SK-N-SH treated with all-trans-retinoic acid at 6 μM for 48 hours (cell line): ENCODE data around the gene THAP11.

ENCODE experiments used
- ATAC-seq: fragments of 200-7000 bp; cut with Tn5 transposase; 3 replicates; pipeline ENCODE4 v1.9.1; 2020; ENCODE audit warnings: mild to moderate bottlenecking, moderate library complexity
- ARNTL ChIP-seq: fragments of 450-650 bp; formaldehyde crosslinking; IDR thresholded peaks from 2 replicates; pipeline ENCODE4 v1.5.0; 2020; ENCODE audit warnings: low read depth, mild to moderate bottlenecking, moderate library complexity, borderline replicate concordance
- CSDC2 ChIP-seq: fragments of 250-450 bp; sonication (Bioruptor Pico); IDR thresholded peaks from 2 replicates; pipeline ENCODE4 v1.5.0; 2020; ENCODE audit warnings: mild to moderate bottlenecking, moderate library complexity
- ESRRG ChIP-seq: fragments of 250-450 bp; sonication (Bioruptor Pico); IDR thresholded peaks from 2 replicates; pipeline ENCODE4 v1.6.1; 2021; ENCODE audit warnings: mild to moderate bottlenecking
- GLIS3 ChIP-seq: fragments of 250-450 bp; sonication (Bioruptor Pico); IDR thresholded peaks from 2 replicates; pipeline ENCODE4 v1.5.0; 2020; ENCODE audit warnings: mild to moderate bottlenecking, moderate library complexity
- ISL1 ChIP-seq: fragments of 250-450 bp; sonication (Bioruptor Pico); IDR thresholded peaks from 2 replicates; pipeline ENCODE4 v2.1.2; 2022; ENCODE audit warnings: mild to moderate bottlenecking, moderate library complexity
- PPARA ChIP-seq: fragments of 250-450 bp; sonication (Bioruptor Pico); IDR thresholded peaks from 2 replicates; pipeline ENCODE4 v1.5.0; 2020; ENCODE audit warnings: mild to moderate bottlenecking, borderline replicate concordance
- RARB ChIP-seq: fragments of 250-450 bp; sonication (Bioruptor Pico); IDR thresholded peaks from 2 replicates; pipeline ENCODE4 v1.8.0; 2021; ENCODE audit warnings: mild to moderate bottlenecking, moderate library complexity
- SNAI2 ChIP-seq: fragments of 250-450 bp; sonication (Bioruptor Pico); IDR thresholded peaks from 2 replicates; pipeline ENCODE4 v1.5.0; 2020; ENCODE audit warnings: mild to moderate bottlenecking, moderate library complexity
- TCF4 ChIP-seq: fragments of 250-450 bp; sonication (Bioruptor Pico); IDR thresholded peaks from 2 replicates; pipeline ENCODE4 v1.8.0; 2021; ENCODE audit warnings: mild to moderate bottlenecking, moderate library complexity, borderline replicate concordance
- TOX ChIP-seq: fragments of 250-450 bp; sonication (Bioruptor Pico); IDR thresholded peaks from 2 replicates; pipeline ENCODE4 v1.8.0; 2021; ENCODE audit warnings: mild to moderate bottlenecking, moderate library complexity, borderline replicate concordance
- ZC3H10 ChIP-seq: fragments of 250-450 bp; sonication (Bioruptor Pico); IDR thresholded peaks from 2 replicates; pipeline ENCODE4 v1.5.1; 2021; ENCODE audit warnings: mild to moderate bottlenecking, moderate library complexity
- ZFP3 ChIP-seq: fragments of 250-450 bp; sonication (Bioruptor Pico); IDR thresholded peaks from 2 replicates; pipeline ENCODE4 v1.5.0; 2020; ENCODE audit warnings: mild to moderate bottlenecking, moderate library complexity
- ZFP30 ChIP-seq: fragments of 450-650 bp; formaldehyde crosslinking; IDR thresholded peaks from 2 replicates; pipeline ENCODE4 v1.5.0; 2022; ENCODE audit warnings: mild to moderate bottlenecking, moderate library complexity
- ZNF70 ChIP-seq: fragments of 450-650 bp; formaldehyde crosslinking; IDR thresholded peaks from 2 replicates; pipeline ENCODE4 v1.5.0; 2020; ENCODE audit warnings: mild to moderate bottlenecking, moderate library complexity
- ZNF8 ChIP-seq: fragments of 450-650 bp; formaldehyde crosslinking; IDR thresholded peaks from 2 replicates; pipeline ENCODE4 v1.5.0; 2020; ENCODE audit warnings: mild to moderate bottlenecking, moderate library complexity
- TF ChIP-seq, protein P1 (sequence below): fragments of 250-450 bp; sonication (Bioruptor Pico); IDR thresholded peaks from 2 replicates; pipeline ENCODE4 v1.8.0; 2020; ENCODE audit warnings: mild to moderate bottlenecking, moderate library complexity, borderline replicate concordance
- TF ChIP-seq, protein P2 (sequence below): fragments of 250-450 bp; sonication (Bioruptor Pico); IDR thresholded peaks from 2 replicates; pipeline ENCODE4 v1.5.1; 2021; ENCODE audit warnings: mild to moderate bottlenecking, moderate library complexity
- TF ChIP-seq, protein P3 (sequence below): fragments of 250-450 bp; sonication (Bioruptor Pico); IDR thresholded peaks from 2 replicates; pipeline ENCODE4 v1.8.0; 2021; ENCODE audit warnings: low read depth, mild to moderate bottlenecking, moderate library complexity, borderline replicate concordance
- TF ChIP-seq, protein P4 (sequence below): fragments of 250-450 bp; sonication (Bioruptor Pico); IDR thresholded peaks from 2 replicates; pipeline ENCODE4 v1.5.1; 2020; ENCODE audit warnings: low read depth, mild to moderate bottlenecking, moderate library complexity
- TF ChIP-seq, protein P5 (sequence below): fragments of 250-450 bp; sonication (Bioruptor Pico); IDR thresholded peaks from 2 replicates; pipeline ENCODE4 v1.5.0; 2020; ENCODE audit warnings: mild to moderate bottlenecking, moderate library complexity

The THAP11 gene

DNA sequence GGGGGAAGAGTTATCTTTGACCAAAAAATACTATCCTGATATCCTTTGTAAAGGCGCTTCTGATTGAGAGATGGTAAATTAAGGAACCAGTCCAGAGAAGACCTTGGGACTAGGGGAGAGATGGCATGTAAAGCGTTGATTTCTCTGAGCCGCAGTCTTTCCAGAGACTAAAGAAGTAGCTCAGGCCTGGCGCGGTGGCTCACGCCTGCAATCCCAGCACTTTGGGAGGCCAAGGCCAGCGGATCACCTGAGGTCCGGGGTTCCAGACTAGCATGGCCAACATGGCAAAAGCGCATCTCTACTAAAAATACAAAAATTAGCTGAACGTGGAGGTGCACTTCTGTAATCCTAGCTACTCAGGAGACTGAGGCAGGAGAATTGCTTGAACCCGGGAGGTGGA, 6.0 kb downstream of the THAP11 start:
- TF ChIP-seq, protein P1, sequence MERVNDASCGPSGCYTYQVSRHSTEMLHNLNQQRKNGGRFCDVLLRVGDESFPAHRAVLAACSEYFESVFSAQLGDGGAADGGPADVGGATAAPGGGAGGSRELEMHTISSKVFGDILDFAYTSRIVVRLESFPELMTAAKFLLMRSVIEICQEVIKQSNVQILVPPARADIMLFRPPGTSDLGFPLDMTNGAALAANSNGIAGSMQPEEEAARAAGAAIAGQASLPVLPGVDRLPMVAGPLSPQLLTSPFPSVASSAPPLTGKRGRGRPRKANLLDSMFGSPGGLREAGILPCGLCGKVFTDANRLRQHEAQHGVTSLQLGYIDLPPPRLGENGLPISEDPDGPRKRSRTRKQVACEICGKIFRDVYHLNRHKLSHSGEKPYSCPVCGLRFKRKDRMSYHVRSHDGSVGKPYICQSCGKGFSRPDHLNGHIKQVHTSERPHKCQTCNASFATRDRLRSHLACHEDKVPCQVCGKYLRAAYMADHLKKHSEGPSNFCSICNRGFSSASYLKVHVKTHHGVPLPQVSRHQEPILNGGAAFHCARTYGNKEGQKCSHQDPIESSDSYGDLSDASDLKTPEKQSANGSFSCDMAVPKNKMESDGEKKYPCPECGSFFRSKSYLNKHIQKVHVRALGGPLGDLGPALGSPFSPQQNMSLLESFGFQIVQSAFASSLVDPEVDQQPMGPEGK, result no peak
- TF ChIP-seq CSDC2 (CRISPR knock-in tag) (no peak), ARNTL (CRISPR knock-in tag) (no peak), PPARA (CRISPR knock-in tag) (no peak), TOX (CRISPR knock-in tag) (no peak), ZC3H10 (CRISPR knock-in tag) (no peak), GLIS3 (CRISPR knock-in tag) (no peak), TCF4 (CRISPR knock-in tag) (no peak), ZFP3 (CRISPR knock-in tag) (no peak), SNAI2 (CRISPR knock-in tag) (no peak), ZFP30 (no peak), ZNF8 (CRISPR knock-in tag) (no peak), ESRRG (CRISPR knock-in tag) (no peak), ISL1 (CRISPR knock-in tag) (no peak), ZNF70 (CRISPR knock-in tag) (no peak)
- TF ChIP-seq, protein P2, sequence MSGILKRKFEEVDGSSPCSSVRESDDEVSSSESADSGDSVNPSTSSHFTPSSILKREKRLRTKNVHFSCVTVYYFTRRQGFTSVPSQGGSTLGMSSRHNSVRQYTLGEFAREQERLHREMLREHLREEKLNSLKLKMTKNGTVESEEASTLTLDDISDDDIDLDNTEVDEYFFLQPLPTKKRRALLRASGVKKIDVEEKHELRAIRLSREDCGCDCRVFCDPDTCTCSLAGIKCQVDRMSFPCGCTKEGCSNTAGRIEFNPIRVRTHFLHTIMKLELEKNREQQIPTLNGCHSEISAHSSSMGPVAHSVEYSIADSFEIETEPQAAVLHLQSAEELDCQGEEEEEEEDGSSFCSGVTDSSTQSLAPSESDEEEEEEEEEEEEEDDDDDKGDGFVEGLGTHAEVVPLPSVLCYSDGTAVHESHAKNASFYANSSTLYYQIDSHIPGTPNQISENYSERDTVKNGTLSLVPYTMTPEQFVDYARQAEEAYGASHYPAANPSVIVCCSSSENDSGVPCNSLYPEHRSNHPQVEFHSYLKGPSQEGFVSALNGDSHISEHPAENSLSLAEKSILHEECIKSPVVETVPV (CRISPR knock-in tag), result no peak
- TF ChIP-seq, protein P3, sequence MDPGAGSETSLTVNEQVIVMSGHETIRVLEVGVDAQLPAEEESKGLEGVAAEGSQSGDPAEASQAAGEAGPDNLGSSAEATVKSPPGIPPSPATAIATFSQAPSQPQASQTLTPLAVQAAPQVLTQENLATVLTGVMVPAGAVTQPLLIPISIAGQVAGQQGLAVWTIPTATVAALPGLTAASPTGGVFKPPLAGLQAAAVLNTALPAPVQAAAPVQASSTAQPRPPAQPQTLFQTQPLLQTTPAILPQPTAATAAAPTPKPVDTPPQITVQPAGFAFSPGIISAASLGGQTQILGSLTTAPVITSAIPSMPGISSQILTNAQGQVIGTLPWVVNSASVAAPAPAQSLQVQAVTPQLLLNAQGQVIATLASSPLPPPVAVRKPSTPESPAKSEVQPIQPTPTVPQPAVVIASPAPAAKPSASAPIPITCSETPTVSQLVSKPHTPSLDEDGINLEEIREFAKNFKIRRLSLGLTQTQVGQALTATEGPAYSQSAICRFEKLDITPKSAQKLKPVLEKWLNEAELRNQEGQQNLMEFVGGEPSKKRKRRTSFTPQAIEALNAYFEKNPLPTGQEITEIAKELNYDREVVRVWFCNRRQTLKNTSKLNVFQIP (CRISPR knock-in tag), result no peak
- ATAC-seq, result no peak

DNA sequence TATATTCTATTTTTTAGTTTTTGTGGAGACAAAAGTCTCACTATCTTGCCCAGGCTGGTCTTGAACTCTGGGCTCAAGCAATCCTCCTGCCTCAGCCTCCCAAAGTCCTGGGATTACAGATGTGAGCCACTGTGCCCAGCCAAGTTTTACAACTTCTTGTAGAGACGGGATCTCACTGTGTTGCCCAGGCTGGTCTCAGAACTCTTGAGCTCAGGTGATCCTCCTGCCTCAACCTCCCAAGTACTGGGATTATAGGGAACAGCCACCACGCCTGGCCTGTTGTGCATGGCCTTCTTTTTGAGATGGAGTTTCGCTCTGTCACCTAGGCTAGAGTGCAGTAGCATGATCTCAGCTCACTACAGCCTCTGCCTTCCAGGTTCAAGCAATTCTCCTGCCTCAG, 11.6 kb downstream of the THAP11 start:
- ATAC-seq, result no peak
- TF ChIP-seq ZC3H10 (CRISPR knock-in tag) (no peak), RARB (CRISPR knock-in tag) (no peak), ZFP3 (CRISPR knock-in tag) (no peak), TCF4 (CRISPR knock-in tag) (no peak), CSDC2 (CRISPR knock-in tag) (no peak)
- TF ChIP-seq, protein P4, sequence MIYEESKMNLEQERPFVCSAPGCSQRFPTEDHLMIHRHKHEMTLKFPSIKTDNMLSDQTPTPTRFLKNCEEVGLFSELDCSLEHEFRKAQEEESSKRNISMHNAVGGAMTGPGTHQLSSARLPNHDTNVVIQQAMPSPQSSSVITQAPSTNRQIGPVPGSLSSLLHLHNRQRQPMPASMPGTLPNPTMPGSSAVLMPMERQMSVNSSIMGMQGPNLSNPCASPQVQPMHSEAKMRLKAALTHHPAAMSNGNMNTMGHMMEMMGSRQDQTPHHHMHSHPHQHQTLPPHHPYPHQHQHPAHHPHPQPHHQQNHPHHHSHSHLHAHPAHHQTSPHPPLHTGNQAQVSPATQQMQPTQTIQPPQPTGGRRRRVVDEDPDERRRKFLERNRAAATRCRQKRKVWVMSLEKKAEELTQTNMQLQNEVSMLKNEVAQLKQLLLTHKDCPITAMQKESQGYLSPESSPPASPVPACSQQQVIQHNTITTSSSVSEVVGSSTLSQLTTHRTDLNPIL (CRISPR knock-in tag), result no peak

DNA sequence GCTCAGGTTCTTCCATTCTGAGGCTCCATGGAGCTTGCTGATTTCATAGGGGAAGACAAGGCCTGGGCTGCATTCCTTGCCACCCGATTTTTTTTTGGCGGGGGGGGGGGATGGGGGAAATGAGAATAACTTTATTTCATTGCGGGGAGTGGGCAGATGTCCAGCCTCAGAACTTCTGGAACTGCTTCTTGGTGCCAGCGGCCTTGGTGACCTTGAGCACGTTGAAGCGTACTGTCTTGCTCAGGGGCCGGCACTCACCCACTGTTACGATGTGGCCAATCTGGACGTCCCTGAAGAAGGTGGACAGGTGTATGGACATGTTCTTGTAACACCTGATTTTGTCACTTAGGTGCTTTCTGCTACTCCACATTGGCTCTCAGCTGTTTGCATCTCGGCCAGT, 13.7 kb downstream of the THAP11 start:
- TF ChIP-seq ZFP3 (CRISPR knock-in tag), result no peak
- TF ChIP-seq, protein P3 (CRISPR knock-in tag), result no peak
- TF ChIP-seq, protein P5, sequence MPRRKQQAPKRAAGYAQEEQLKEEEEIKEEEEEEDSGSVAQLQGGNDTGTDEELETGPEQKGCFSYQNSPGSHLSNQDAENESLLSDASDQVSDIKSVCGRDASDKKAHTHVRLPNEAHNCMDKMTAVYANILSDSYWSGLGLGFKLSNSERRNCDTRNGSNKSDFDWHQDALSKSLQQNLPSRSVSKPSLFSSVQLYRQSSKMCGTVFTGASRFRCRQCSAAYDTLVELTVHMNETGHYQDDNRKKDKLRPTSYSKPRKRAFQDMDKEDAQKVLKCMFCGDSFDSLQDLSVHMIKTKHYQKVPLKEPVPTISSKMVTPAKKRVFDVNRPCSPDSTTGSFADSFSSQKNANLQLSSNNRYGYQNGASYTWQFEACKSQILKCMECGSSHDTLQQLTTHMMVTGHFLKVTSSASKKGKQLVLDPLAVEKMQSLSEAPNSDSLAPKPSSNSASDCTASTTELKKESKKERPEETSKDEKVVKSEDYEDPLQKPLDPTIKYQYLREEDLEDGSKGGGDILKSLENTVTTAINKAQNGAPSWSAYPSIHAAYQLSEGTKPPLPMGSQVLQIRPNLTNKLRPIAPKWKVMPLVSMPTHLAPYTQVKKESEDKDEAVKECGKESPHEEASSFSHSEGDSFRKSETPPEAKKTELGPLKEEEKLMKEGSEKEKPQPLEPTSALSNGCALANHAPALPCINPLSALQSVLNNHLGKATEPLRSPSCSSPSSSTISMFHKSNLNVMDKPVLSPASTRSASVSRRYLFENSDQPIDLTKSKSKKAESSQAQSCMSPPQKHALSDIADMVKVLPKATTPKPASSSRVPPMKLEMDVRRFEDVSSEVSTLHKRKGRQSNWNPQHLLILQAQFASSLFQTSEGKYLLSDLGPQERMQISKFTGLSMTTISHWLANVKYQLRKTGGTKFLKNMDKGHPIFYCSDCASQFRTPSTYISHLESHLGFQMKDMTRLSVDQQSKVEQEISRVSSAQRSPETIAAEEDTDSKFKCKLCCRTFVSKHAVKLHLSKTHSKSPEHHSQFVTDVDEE, result no peak
- no peak for TF ChIP-seq RARB (CRISPR knock-in tag)
- TF ChIP-seq ZNF8 (CRISPR knock-in tag), result no peak
- no peak for TF ChIP-seq ZNF70 (CRISPR knock-in tag)
- no peak for ATAC-seq
